Vagina (tissue), 2 donors: ENCODE data around the gene ITGBL1. TPM values are rescaled to one million over a fixed set of nuclear protein-coding genes. Genes with fewer than 3 reads are reported as not detected.

Experiments used
- DNase-seq, 2 donors: peaks; one replicate each; pipeline ENCODE4 v3.0.0-alpha.2; 2017; ENCODE audit errors: extremely low spot score in 2 of 2
- H3K27ac ChIP-seq: fragments of 200-600 bp; sonication (generic); one replicate; pipeline ENCODE4 v1.5.1; 2019
- H3K27me3 ChIP-seq: fragments of 200-600 bp; sonication (generic); one replicate; pipeline ENCODE4 v1.5.1; 2019
- H3K36me3 ChIP-seq, 2 donors: fragments of 200-600 bp; sonication (generic); one replicate each; pipeline ENCODE4 v1.5.1; 2017 to 2019
- H3K4me1 ChIP-seq: fragments of 200-600 bp; sonication (generic); one replicate; pipeline ENCODE4 v1.5.1; 2019
- H3K4me3 ChIP-seq, 2 donors: fragments of 200-600 bp; sonication (generic); 1 replicate in 1 of 2; 2 replicates in 1 of 2; pipeline ENCODE4 v1.5.1; 2016 to 2019
- H3K9me3 ChIP-seq: fragments of 200-600 bp; sonication (generic); one replicate; pipeline ENCODE4 v1.5.1; 2019
- POLR2A ChIP-seq, 2 donors: fragments of 450-650 bp; IDR thresholded peaks; one replicate each; pipeline ENCODE4 v1.6.1; 2017; ENCODE audit warnings: antibody characterized with exemption in 2 of 2, mild to moderate bottlenecking in 2 of 2, moderate library complexity in 2 of 2
- POLR2AphosphoS5 ChIP-seq, 2 donors: sonication (generic); formaldehyde crosslinking; IDR thresholded peaks; one replicate each; pipeline ENCODE4 v1.9.0; 2017; ENCODE audit warnings: antibody characterized with exemption in 2 of 2, mild to moderate bottlenecking in 2 of 2, low read depth in 1 of 2; ENCODE audit not compliant: insufficient read depth in 1 of 2
- intact Hi-C: fragments of 100-400 bp; cut with DNase I; formaldehyde crosslinking; loops from one replicate; pipeline ENCODE4 v1.15.1; 2023
- total RNA-seq: library from RNA; depleted of rRNA; stranded (reverse); fragments of >200 nt; gene quantifications from one replicate; pipeline ENCODE4 v1.2.3, GENCODE V29; 2016
- TF ChIP-seq, protein P1 (sequence below), 3 experiments: fragments of 450-650 bp in 2 of 3; fragments of 200-600 bp in 1 of 3; sonication (generic) in 1 of 3; IDR thresholded peaks; one replicate each; pipeline ENCODE4 v1.5.1; 2017 to 2019; ENCODE audit warnings: antibody characterized with exemption in 3 of 3, mild to moderate bottlenecking in 2 of 3, moderate library complexity in 2 of 3

The ITGBL1 gene
- total RNA-seq, 1 donor from 2014 or later: 6.4 TPM

DNA sequence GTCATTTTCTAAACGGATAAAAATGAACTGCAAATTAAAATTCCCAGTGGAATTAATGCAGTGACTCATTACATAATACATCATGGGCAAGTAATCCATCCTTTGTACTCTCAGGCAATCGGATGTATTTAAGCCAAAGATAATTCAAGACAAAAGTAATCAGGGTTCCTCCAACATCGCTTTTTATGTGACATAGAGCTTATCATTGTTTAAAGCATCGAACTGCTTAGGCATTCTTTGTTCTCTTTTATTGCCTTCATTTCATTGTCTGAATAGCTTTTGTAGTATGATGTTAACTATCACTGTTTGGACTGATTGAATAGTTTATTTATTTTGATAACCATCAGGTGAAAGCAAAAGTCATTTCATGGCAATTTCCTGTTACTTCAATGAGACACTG is 209.4 kb downstream of the ITGBL1 start:
- no peaks in the 10 kb centered on the region for H3K4me1 ChIP-seq
- TF ChIP-seq, protein P1, sequence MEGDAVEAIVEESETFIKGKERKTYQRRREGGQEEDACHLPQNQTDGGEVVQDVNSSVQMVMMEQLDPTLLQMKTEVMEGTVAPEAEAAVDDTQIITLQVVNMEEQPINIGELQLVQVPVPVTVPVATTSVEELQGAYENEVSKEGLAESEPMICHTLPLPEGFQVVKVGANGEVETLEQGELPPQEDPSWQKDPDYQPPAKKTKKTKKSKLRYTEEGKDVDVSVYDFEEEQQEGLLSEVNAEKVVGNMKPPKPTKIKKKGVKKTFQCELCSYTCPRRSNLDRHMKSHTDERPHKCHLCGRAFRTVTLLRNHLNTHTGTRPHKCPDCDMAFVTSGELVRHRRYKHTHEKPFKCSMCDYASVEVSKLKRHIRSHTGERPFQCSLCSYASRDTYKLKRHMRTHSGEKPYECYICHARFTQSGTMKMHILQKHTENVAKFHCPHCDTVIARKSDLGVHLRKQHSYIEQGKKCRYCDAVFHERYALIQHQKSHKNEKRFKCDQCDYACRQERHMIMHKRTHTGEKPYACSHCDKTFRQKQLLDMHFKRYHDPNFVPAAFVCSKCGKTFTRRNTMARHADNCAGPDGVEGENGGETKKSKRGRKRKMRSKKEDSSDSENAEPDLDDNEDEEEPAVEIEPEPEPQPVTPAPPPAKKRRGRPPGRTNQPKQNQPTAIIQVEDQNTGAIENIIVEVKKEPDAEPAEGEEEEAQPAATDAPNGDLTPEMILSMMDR (IDR thresholded peaks at IDR 0.05): no peak
- TF ChIP-seq POLR2A (IDR thresholded peaks at IDR 0.05) (no peak), POLR2AphosphoS5 (IDR thresholded peaks at IDR 0.05; ENCODE audit: insufficient read depth in 1 of 2, low read depth in 1 of 2) (no peak)
- intact Hi-C loops: no loop called here
- no peak overlapping the region for H3K27ac ChIP-seq
- no peaks in the 10 kb centered on the region for H3K27me3 ChIP-seq
- H3K36me3 ChIP-seq: no peaks in the 10 kb centered on the region
- H3K4me3 ChIP-seq: no peak overlapping the region
- no peaks in the 10 kb centered on the region for H3K9me3 ChIP-seq
- no peak for DNase-seq

DNA sequence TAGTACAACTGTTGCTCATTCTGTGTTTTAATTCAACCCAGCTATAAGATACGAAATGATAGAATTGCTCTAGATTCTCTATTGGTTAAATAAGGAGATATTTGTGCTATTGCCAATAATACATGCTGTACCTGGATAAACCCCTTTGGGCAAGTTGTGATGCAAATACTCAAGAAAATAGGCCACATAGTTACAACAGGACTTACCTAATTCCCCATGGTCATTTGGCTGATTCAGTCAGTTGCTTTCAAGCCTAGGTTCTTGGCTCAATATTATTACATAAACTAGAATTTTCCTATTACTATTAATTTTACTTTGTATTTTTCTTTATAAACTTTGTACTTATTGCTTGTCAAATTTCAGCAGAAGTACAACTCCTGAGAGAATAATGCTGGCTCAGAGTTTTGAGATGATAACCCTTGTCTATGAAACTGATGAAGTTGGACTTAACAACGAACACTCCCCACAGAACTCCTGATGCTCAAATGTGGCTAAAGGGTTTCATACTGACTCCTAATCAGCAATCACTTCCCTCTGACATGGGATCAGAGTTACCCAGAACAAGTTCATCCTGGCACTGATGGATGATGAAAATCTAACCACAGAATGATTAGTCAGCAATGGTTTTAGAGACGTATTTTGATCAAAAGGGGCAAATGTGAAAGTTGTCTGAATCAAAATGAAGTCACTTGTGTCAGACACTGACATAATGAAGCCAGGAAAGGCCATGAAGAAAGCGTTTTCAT is 221.1 kb downstream of the ITGBL1 start:
- no peaks in the 10 kb centered on the region for H3K9me3 ChIP-seq
- no peak overlapping the region for H3K4me3 ChIP-seq
- H3K36me3 ChIP-seq: no peaks in the 10 kb centered on the region
- intact Hi-C loops: no loop called here
- no peaks in the 10 kb centered on the region for H3K27me3 ChIP-seq
- no peak overlapping the region for H3K27ac ChIP-seq
- TF ChIP-seq, protein P1 (IDR thresholded peaks at IDR 0.05): no peak
- TF ChIP-seq POLR2A (IDR thresholded peaks at IDR 0.05) (no peak), POLR2AphosphoS5 (IDR thresholded peaks at IDR 0.05; ENCODE audit: insufficient read depth in 1 of 2, low read depth in 1 of 2) (no peak)
- no peaks in the 10 kb centered on the region for H3K4me1 ChIP-seq
- no peak for DNase-seq

DNA sequence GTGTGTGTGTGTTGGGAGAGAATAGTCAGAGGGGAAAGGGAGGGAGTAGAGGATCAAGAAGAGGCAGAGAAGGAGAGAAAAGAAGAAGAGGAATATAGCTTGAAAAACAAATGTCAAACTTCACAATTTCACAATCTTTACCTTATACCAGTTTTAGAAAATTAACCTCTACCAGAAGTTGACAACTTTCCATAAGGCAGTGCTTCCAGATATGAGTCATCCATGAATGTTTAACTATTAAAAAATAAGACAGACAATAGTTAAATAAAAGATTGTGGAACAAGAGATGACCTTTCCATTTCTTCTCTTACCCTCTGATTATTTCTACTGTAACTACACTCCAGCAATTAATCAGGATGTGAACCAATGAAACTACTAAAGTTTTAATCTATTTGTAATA is 229.4 kb downstream of the ITGBL1 start:
- Histone ChIP-seq H3K4me3 (no peak overlapping the region), H3K4me1 (no peaks in the 10 kb centered on the region), H3K36me3 (no peaks in the 10 kb centered on the region), H3K27ac (no peak overlapping the region), H3K9me3 (no peaks in the 10 kb centered on the region), H3K27me3 (no peaks in the 10 kb centered on the region)
- intact Hi-C loops: no loop called here
- TF ChIP-seq, protein P1 (IDR thresholded peaks at IDR 0.05): no peak
- TF ChIP-seq POLR2A (IDR thresholded peaks at IDR 0.05) (no peak), POLR2AphosphoS5 (IDR thresholded peaks at IDR 0.05; ENCODE audit: insufficient read depth in 1 of 2, low read depth in 1 of 2) (no peak)
- no peak for DNase-seq

DNA sequence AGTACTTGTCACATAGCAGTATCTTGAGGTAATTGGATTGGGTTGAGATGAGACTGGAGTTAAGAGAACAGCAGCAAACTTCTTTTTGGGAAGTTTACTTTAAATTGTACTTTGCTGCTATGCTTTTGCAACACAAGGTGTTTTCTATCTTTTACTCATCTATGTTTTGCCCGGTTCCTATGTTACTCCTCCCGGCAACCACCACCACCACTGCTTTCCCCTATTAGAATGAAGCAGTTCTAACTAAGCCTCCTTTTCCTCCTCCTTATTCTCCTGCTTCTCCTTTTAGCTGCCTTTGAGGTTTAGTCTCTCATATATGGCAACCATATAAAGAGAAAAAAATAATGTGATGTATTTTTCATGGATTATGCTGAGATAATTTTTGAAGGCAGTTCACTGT is 233.5 kb downstream of the ITGBL1 start:
- Histone ChIP-seq H3K4me3 (no peak overlapping the region), H3K36me3 (no peaks in the 10 kb centered on the region), H3K9me3 (no peaks in the 10 kb centered on the region), H3K27me3 (no peaks in the 10 kb centered on the region), H3K4me1 (no peaks in the 10 kb centered on the region), H3K27ac (no peak overlapping the region)
- TF ChIP-seq, protein P1 (IDR thresholded peaks at IDR 0.05): no peak
- TF ChIP-seq POLR2AphosphoS5 (IDR thresholded peaks at IDR 0.05; ENCODE audit: insufficient read depth in 1 of 2, low read depth in 1 of 2) (no peak), POLR2A (IDR thresholded peaks at IDR 0.05) (no peak)
- intact Hi-C loops: no loop called here
- DNase-seq: no peak

DNA sequence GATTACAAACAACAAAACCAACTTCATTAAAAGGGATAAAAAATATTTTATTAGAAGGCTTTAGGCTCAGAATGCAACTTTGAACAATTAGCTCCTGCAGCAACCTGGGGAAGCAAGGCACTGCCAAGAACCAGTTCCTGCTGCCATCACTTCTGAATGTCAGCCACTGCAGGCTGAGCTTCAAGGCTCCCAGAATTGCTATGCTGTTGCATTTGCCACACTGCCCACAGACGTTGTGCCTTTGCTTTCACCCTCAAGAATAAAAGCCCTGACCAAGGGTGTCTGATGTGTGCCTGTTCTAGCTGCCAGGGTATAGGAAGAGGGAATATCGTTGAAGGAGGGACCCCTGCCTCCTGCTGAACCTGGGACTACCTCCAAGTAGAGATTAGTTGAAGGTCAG is 238.4 kb downstream of the ITGBL1 start:
- DNase-seq: no peak
- no peaks in the 10 kb centered on the region for H3K36me3 ChIP-seq
- intact Hi-C loops: no loop called here
- H3K4me3 ChIP-seq: no peak overlapping the region
- no peaks in the 10 kb centered on the region for H3K9me3 ChIP-seq
- no peaks in the 10 kb centered on the region for H3K27me3 ChIP-seq
- H3K4me1 ChIP-seq: no peaks in the 10 kb centered on the region
- TF ChIP-seq POLR2AphosphoS5 (IDR thresholded peaks at IDR 0.05; ENCODE audit: insufficient read depth in 1 of 2, low read depth in 1 of 2) (no peak), POLR2A (IDR thresholded peaks at IDR 0.05) (no peak)
- TF ChIP-seq, protein P1 (IDR thresholded peaks at IDR 0.05): no peak
- H3K27ac ChIP-seq: no peak overlapping the region
